ENCODE measurements around the gene TMSB4X. TPM values are rescaled to one million over a fixed set of nuclear protein-coding genes. Genes with fewer than 3 reads are reported as not detected.

Gene TMSB4X
- total and polyA plus RNA-seq, 2 of the 13 experiments (the other 11 are each of a cell fraction or from before 2014, with no cell fraction given), result 10.5 to 29.6 TPM

DNA sequence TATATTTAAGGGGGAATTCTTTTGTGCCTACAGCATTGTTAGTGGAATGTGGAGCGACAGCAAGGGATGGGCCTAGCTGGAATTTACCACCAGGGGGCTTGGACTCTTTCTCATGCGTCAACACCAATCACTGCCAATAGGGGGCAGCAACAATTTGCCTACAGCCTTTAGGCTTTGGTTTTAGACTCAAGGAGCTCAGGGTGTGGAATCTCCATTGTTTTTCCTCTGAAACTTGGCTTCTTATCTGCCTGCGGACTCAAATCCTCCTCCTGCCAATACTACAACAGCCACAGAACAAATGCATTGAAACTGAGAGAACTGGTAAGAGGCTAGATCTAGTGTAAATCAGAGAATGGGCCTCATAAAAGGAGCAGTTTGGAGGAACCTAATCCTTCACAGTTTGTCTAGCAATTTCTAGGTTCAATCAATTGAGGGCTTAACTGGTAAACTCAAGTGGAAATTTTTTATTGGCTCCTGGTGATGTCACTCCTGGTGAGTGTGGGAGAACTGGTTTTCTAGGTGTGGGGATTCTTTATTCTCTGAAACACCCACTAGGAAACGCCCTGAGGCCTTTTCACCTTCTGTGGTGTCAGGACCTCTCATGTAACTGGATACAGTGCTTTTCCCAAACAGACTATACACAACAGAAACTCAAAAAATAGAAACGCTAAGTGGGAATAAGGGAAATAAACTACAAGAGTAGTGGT, 27.9 kb upstream of the TMSB4X start (continued):
- TF ChIP-seq CBX2 (IDR thresholded peaks at IDR 0.05; ENCODE audit: low read depth, low read length) (no peak), CBX2 (CRISPR knock-in tag; IDR thresholded peaks at IDR 0.05; ENCODE audit: low read depth) (no peak)
- TF ChIP-seq, protein P1, sequence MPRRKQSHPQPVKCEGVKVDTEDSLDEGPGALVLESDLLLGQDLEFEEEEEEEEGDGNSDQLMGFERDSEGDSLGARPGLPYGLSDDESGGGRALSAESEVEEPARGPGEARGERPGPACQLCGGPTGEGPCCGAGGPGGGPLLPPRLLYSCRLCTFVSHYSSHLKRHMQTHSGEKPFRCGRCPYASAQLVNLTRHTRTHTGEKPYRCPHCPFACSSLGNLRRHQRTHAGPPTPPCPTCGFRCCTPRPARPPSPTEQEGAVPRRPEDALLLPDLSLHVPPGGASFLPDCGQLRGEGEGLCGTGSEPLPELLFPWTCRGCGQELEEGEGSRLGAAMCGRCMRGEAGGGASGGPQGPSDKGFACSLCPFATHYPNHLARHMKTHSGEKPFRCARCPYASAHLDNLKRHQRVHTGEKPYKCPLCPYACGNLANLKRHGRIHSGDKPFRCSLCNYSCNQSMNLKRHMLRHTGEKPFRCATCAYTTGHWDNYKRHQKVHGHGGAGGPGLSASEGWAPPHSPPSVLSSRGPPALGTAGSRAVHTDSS (CRISPR knock-in tag; conservative IDR thresholded peaks at IDR 0.05), result no peak
- TF ChIP-seq, protein P2, sequence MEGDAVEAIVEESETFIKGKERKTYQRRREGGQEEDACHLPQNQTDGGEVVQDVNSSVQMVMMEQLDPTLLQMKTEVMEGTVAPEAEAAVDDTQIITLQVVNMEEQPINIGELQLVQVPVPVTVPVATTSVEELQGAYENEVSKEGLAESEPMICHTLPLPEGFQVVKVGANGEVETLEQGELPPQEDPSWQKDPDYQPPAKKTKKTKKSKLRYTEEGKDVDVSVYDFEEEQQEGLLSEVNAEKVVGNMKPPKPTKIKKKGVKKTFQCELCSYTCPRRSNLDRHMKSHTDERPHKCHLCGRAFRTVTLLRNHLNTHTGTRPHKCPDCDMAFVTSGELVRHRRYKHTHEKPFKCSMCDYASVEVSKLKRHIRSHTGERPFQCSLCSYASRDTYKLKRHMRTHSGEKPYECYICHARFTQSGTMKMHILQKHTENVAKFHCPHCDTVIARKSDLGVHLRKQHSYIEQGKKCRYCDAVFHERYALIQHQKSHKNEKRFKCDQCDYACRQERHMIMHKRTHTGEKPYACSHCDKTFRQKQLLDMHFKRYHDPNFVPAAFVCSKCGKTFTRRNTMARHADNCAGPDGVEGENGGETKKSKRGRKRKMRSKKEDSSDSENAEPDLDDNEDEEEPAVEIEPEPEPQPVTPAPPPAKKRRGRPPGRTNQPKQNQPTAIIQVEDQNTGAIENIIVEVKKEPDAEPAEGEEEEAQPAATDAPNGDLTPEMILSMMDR (CRISPR knock-in tag; IDR thresholded peaks at IDR 0.05), result peak; percentile 77

DNA sequence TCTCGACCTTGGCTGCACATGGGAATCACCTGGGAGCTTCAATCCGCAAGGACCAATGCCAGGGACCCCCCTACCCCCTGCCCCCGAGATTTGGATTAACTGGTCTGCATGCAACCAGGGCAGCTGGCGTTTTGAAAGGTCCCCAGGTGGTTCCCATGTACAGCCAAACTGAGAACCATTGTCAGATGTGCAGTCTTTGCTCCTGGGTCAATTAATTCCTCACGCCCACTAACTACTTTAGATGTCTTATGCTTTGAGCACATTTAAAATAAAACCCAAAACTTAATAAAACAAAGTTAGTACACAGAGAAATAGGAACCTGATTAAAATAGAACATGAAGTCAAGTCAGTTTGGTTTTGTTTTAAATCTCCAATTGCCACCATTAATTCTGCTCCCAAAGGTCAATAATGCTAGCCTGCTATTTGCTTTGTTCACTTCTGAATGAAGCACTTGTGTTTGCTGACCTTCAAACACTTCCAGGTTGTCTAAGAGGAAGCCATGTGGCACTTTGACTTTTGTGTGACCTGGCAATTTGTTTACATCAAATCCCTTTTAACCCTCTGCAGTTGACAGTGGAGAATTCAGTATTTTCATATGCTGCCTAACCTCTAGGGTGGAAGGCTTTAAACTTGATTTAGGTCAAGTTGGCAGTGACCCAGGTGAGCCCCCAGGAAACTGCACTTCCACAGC, 27.2 kb upstream of the TMSB4X start:
- H3K36me3 ChIP-seq (replicated peaks in 1 of 2; ENCODE audit: control insufficient read depth in 1 of 2, insufficient read depth in 2 of 2, low read length in 2 of 2), result no peaks in the 10 kb centered on the region
- intact Hi-C loops (cut with micrococcal nuclease; ENCODE audit: unreplicated experiment) (loop anchor here (1.0 kb wide), 1 partner anchor 176 kb away; no protein-coding TSS in a partner anchor), in situ Hi-C loops (cut with HindIII; ENCODE audit: extremely low pct_ligation_motif_present, low pct_unique_long_range_greater_than_20kb) (no loop called here)
- CTCF ChIA-PET (ENCODE audit: low intra/inter-chr PET ratio, low total read pairs), result interaction anchor here (0.5 to 4.1 kb wide), 2 partner anchors 539 to 540 kb away, joined by 3 to 35 read pairs; no protein-coding TSS in a partner anchor
- POLR2A ChIA-PET, result no interaction called here
- ATAC-seq (peak; percentile 82), DNase-seq (ENCODE audit: low spot score) (peak; percentile 90), FAIRE-seq (peak; percentile 98)
- H3K27ac ChIP-seq (ENCODE audit: extremely low read length, insufficient read depth, low read length), result peak overlapping the region; percentile 71
- H4K20me1 ChIP-seq (ENCODE audit: insufficient read depth, low read length), result no peaks in the 10 kb centered on the region
- H3K9ac ChIP-seq (ENCODE audit: insufficient read depth, low read depth, low read length), result no peak overlapping the region; the same call in 1 of the 2 replicates
- no peak overlapping the region for H3K4me3 ChIP-seq (replicated peaks in 1 of 3; ENCODE audit: insufficient read depth in 1 of 3, low read depth in 2 of 3, low read length in 3 of 3)
- H3K4me2 ChIP-seq (ENCODE audit: low read depth, low read length), result peak overlapping the region; percentile 42
- no peaks in the 10 kb centered on the region for H3K79me2 ChIP-seq (ENCODE audit: insufficient read depth, low read length)
- 64% methylated on average over 4 of the region's 5 CpGs for WGBS (ENCODE audit: low lambda C conversion rate)
- no peaks in the 10 kb centered on the region for H3K27me3 ChIP-seq (ENCODE audit: control insufficient read depth in 1 of 2, insufficient read depth in 2 of 2, low read length in 2 of 2)
- no TSS peak for BruUV-seq (replicated peaks)
- peaks cover 53% of the 10 kb centered on the region for H3K4me1 ChIP-seq (ENCODE audit: insufficient read depth, low read length)
- no peak overlapping the region for H2AFZ ChIP-seq (ENCODE audit: low read length)
- H3K9me3 ChIP-seq (ENCODE audit: low read length), result no peaks in the 10 kb centered on the region
- TF ChIP-seq ZC3H4 (CRISPR knock-in tag; IDR thresholded peaks at IDR 0.05; ENCODE audit: borderline replicate concordance) (no peak), NCOR1 (IDR thresholded peaks at IDR 0.05; ENCODE audit: borderline replicate concordance, low read length) (peak; percentile 45; the same call in 1 of the 2 replicates), ZNF670 (CRISPR knock-in tag; IDR thresholded peaks at IDR 0.05; ENCODE audit: borderline replicate concordance) (no peak), GATAD2A (CRISPR knock-in tag; IDR thresholded peaks at IDR 0.05) (peak; percentile 81), THAP11 (CRISPR knock-in tag; IDR thresholded peaks at IDR 0.05) (peak; percentile 52; the same call in 1 of the 2 replicates), ZFX (CRISPR knock-in tag; IDR thresholded peaks at IDR 0.05; ENCODE audit: low read depth) (no peak), SP4 (CRISPR knock-in tag; IDR thresholded peaks at IDR 0.05) (no peak), TP53 (CRISPR knock-in tag; conservative IDR thresholded peaks at IDR 0.05) (no peak)
- TF ChIP-seq, protein P3, sequence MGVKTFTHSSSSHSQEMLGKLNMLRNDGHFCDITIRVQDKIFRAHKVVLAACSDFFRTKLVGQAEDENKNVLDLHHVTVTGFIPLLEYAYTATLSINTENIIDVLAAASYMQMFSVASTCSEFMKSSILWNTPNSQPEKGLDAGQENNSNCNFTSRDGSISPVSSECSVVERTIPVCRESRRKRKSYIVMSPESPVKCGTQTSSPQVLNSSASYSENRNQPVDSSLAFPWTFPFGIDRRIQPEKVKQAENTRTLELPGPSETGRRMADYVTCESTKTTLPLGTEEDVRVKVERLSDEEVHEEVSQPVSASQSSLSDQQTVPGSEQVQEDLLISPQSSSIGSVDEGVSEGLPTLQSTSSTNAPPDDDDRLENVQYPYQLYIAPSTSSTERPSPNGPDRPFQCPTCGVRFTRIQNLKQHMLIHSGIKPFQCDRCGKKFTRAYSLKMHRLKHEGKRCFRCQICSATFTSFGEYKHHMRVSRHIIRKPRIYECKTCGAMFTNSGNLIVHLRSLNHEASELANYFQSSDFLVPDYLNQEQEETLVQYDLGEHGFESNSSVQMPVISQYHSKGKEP (CRISPR knock-in tag; IDR thresholded peaks at IDR 0.05), result no peak
- TF ChIP-seq, protein P4, sequence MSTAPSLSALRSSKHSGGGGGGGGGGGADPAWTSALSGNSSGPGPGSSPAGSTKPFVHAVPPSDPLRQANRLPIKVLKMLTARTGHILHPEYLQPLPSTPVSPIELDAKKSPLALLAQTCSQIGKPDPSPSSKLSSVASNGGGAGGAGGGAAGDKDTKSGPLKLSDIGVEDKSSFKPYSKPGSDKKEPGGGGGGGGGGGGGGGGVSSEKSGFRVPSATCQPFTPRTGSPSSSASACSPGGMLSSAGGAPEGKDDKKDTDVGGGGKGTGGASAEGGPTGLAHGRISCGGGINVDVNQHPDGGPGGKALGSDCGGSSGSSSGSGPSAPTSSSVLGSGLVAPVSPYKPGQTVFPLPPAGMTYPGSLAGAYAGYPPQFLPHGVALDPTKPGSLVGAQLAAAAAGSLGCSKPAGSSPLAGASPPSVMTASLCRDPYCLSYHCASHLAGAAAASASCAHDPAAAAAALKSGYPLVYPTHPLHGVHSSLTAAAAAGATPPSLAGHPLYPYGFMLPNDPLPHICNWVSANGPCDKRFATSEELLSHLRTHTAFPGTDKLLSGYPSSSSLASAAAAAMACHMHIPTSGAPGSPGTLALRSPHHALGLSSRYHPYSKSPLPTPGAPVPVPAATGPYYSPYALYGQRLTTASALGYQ (CRISPR knock-in tag; IDR thresholded peaks at IDR 0.05), result no peak
